DND-41 (cell line): ENCODE results near the gene PACS1.

ENCODE experiments used
- CTCF ChIP-seq: IDR thresholded peaks from 2 replicates; pipeline ENCODE4 v1.5.1; 2012; ENCODE audit warnings: borderline replicate concordance, low read length, moderate library complexity, mild to moderate bottlenecking; ENCODE audit not compliant: poor library complexity, severe bottlenecking; ENCODE audit errors: extremely low read depth
- EZH2 ChIP-seq: IDR thresholded peaks from 3 replicates; pipeline ENCODE4 v1.6.1; 2012; ENCODE audit warnings: borderline replicate concordance, low read depth, mild to moderate bottlenecking, moderate library complexity, low read length, inconsistent platforms; ENCODE audit not compliant: severe bottlenecking

GRCh38 chr11:66183494-66184048 is 113.5 kb downstream of the PACS1 start:
- TF ChIP-seq CTCF: no peak
- no peak for TF ChIP-seq EZH2
